NT2/D1 (cell line): ENCODE data around the gene PLXNA2.

Experiments used
- SUZ12 ChIP-seq: IDR thresholded peaks from 2 replicates; pipeline ENCODE4 v1.6.1; 2011; ENCODE audit not compliant: insufficient read length, insufficient read depth; ENCODE audit errors: extremely low read depth
- YY1 ChIP-seq: IDR thresholded peaks from 2 replicates; pipeline ENCODE4 v1.6.1; 2011; ENCODE audit not compliant: insufficient read length, insufficient read depth
- ZNF274 ChIP-seq: IDR thresholded peaks from 2 replicates; pipeline ENCODE4 v1.6.1; 2011; ENCODE audit warnings: mild to moderate bottlenecking, low read depth, low read length

GRCh38 chr1:208133355-208133754, 110.8 kb downstream of the PLXNA2 start:
- TF ChIP-seq SUZ12: no peak
- no peak for TF ChIP-seq YY1
- TF ChIP-seq ZNF274: no peak
